ENCODE measurements around the gene IRS1. TPM values are rescaled to one million over a fixed set of nuclear protein-coding genes. Genes with fewer than 3 reads are reported as not detected.
A peak's percentile ranks its signal among the peaks of the same experiment; 100 is the strongest.

The IRS1 gene
- total RNA-seq, 1 donor from 2014 or later: 17.6 TPM

DNA sequence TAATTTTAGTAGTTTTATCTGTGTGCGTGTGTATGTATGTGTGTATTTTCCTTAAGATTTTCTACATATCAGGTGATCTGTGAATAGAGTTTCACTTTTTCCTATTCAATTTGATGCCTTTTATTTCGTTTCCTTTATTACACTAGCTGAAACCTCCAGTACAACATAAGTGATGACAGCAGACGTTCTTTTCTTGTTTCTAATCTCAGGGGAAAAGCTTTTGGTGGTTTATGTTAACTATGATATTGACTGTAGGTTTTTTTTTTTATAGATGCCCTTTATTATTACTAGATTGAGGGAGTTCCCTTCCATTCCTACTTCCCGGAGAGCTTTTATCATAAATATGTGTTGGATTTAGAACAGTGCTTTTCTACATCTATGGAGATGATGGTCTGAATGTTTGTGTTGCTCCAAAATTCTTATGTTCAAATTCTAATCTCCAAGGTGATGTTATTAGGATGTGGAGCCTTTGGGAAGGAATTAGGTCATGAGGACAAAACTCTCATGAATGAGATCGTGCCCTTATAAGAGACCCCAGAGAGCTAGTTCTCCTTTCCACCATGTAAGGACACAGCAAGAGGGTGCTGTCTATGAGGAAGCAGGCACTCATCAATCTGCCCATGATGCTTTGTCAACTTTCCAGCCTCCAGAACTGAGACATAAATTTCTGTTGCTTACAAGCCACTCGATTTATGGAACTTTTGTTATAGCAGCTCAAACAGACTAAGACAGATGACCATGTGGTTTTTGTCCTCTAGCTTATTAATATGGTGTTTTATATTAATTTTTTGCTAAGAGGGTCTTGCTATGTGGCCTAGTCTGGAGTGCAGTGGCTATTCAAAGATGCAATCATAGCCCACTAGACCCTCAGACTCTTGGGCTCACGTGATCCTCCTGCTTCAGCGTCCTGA lies 30.4 kb upstream of the IRS1 start:
- no peak for DNase-seq
- intact Hi-C loops (cut with DNase I): no loop called here
- ATAC-seq (ENCODE audit: poor library complexity): no peak

DNA sequence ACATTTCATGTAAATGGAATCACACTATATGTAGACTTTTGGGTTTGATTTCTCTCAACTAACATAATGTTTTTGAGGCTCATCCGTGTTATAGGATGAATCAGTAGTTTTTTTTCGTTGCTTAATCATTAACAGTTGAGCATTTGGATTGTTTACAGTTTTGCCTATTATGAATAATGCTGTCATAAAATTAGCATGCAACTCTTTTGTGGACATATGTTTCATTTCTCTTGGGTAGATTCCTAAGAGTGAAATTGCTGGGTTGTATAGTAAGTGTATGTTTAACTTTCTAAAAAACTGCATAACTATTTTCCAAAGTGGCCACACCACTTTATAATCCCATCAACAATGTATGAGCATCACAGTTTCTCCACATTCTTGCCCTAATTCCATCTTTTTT lies 28.6 kb upstream of the IRS1 start:
- no peak for DNase-seq
- no peak for ATAC-seq (ENCODE audit: poor library complexity)
- intact Hi-C loops (cut with DNase I): no loop called here

DNA sequence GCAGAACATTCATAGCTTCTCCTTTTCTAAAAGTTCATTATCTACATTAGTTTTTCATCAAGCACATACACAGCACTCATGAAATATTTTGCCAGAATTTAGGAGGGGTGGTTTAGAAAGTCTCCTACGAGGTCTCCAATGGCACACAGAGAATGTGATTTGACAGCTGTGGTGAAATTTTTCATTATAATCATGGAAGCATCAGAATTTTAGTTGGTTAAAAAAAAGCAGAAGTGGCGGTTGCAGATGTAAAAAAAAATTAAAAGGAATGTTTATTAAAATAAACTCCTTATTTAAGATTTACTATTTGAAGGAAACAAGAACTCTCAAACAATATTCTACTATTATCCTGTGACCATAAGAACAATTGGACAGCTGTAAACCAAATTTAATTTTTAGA lies 25.4 kb upstream of the IRS1 start:
- DNase-seq (no peak), ATAC-seq (ENCODE audit: poor library complexity) (no peak)
- intact Hi-C loops (cut with DNase I): no loop called here

DNA sequence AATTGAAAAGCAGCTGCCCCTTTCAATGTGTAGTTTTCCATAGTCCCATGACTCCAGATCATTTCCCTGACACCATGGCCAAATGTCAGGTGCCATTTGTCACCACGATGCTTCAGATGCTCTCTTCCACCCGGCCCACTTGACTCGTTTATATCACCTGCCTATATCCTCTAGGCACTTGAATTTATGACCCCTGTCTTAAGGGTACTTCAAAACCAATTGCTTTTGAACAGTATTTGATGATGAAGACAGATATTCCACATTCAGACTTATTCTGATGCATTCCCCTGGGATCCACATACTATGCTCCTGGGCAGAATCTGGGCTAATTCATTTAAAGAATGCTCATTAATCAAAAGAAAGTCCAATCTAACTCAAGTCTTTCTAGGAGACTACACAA lies 19.3 kb upstream of the IRS1 start:
- intact Hi-C loops (cut with DNase I): no loop called here
- DNase-seq (no peak), ATAC-seq (ENCODE audit: poor library complexity) (no peak)

DNA sequence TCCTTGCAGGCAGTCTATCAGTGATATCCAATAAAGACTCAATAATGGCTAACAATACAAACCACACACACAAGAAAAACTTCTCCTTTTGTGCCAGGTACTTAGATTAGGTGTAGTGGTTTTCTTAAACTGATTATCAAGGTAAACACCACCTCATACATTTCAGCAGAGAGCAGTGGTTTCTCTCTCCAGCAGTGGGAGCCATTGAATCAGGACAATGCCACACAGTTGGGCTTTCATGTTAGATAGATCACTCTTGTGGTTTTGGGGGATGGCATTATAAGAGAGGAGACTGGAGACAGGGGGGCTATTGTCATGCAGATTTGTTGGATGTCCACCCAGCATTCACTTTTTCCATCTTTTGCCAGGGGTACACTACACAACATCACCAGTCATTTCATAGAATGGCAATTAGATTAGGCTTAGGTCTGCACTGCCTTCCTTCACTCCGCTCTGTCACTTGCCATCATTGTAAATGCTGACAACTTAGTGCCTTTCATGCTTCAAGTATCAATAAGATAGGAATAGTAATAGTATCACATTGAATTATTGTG lies 13.6 kb upstream of the IRS1 start:
- DNase-seq: no peak
- ATAC-seq (ENCODE audit: poor library complexity): no peak
- intact Hi-C loops (cut with DNase I): no loop called here

DNA sequence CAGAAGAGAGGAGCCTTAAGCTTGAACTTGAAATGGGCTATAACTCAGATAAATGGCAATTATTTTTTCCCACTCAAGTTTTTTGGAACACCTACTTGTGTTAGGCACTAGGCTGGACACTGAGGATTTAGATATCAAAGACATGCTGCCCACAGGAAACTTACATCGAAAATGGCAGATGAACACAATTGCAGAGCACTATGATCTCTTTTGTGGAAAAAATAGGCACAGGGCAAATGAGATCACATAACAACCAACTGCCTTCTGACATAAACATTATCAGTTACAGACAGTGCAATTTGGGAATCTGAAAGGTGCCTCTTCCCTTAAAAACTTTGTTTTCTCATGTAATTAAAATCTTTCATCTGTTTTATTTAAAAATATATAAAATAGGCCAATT lies 3.8 kb upstream of the IRS1 start:
- intact Hi-C loops (cut with DNase I): loop anchor here (5.0 to 10.0 kb wide), 3 partner anchors 179 to 1139 kb away; no protein-coding TSS in a partner anchor
- no peak for DNase-seq
- no peak for ATAC-seq (ENCODE audit: poor library complexity)

DNA sequence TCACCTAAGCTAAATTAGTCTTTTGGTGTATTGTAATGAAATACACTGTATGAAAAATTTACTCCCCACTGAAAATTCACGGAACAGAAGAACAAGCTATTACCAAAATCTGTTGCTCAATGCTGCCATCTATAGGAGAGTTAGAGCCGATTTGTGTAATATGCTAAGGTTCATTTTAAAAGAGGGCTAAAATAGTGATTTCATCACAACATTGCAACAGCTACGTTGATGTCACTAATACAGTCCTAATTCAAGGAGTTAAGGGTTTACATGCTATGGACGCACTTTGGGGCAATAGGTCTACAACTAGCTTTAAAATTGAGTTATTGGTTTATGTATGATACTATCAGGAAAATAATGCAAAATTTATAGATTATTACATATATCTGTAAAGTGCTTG lies 3.0 kb upstream of the IRS1 start:
- DNase-seq: no peak
- no peak for ATAC-seq (ENCODE audit: poor library complexity)

DNA sequence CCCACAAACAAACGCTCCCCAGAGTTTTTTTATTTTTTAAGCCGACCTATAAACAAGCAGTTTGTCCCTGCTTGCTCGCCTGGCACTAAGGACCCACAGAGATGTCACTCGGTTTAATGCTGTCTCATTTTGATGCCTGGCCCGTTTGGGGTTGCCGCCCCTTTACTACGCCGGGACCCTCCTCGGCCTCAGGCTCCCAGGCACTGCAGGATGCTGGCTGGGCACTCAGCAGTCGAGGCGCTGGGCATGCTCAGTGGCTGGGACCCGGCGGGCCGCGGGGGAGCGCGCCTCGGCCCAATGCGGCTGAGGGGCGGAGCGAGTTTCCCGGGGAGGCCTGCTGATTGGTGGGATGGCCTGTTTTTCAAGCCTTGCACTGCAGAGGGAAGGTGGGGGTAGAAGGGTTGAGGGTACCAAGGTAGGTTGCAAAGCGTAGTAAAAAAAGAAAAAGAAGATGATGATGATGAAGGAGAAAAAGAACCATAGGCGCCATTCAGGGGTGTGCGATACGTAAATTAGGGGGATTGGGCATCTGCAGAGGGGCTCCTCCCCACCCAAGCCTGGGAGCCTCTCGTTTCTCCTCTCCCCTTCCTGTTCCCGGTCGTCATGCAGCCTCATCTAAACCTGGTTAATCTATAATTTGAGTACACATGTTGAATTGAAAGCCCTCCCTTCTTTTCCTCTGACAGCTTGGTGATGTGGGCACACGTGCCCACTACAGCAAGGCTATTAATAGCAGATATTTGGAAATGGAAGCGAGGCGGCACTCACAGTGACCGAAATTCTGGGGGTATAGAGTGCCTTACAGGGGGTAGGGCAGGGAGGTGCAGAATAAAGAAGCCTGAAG lies 1.5 kb upstream of the IRS1 start:
- DNase-seq (peak; percentile 88), ATAC-seq (ENCODE audit: poor library complexity) (peak; percentile 76)
- intact Hi-C loops (cut with DNase I): loop anchor here (5.0 to 10.0 kb wide), 3 partner anchors 181 to 1136 kb away; no protein-coding TSS in a partner anchor

More for the DNA sequence above, 3.0 kb upstream of the IRS1 start:
- intact Hi-C loops (cut with DNase I): loop anchor here (5.0 to 10.0 kb wide), 3 partner anchors 180 to 1138 kb away; no protein-coding TSS in a partner anchor

DNA sequence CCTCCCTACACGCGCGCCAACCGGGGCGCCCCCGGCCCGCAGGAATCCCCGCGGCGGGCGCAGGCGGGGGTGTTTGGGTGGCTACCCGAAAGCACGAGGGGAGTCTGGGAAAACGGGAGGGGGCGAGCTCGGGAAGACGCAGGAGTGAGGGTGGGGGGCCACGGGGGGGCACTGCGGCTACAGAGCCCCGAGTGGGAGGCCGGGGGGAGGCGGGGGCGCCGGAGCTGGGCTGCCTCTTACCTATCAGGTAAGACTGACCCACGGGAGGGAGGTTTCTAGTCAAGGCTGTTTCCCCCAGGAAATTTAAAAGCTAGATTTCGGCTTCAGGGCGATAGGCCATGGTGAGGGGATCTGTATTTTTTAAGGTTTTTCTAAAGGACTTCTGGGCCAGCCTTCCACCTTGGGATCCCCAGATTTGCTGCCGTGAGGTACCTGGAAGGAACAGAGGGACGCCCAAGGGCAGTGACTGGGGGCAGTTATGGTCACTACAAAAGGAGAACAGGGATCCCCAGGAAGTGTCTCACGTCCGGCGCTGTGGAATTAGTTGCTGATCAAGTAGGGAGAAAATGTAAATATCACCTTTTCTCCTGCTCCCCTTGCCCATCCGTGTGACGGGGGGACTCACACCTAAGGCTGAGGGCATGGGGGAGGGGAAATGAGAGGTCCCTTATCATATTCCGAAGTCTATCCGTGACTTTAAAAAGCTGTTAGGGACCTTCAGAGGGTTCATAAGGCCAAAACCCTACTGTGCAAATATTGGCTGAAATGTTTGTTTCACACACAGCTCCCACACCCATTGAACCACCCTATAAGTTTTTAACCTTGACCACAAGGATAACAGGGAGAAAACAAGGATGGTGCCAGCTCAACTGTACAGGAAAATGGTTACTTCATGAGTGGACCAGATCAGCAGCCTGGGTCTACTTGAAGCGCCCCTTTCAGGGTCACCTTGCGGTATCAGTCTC lies 638 bp upstream of the IRS1 start:
- ATAC-seq (ENCODE audit: poor library complexity) (no peak), DNase-seq (peak; percentile 61)
- intact Hi-C loops (cut with DNase I): loop anchor here (2.0 to 10.0 kb wide), 7 partner anchors 75 to 1135 kb away; no protein-coding TSS in a partner anchor

DNA sequence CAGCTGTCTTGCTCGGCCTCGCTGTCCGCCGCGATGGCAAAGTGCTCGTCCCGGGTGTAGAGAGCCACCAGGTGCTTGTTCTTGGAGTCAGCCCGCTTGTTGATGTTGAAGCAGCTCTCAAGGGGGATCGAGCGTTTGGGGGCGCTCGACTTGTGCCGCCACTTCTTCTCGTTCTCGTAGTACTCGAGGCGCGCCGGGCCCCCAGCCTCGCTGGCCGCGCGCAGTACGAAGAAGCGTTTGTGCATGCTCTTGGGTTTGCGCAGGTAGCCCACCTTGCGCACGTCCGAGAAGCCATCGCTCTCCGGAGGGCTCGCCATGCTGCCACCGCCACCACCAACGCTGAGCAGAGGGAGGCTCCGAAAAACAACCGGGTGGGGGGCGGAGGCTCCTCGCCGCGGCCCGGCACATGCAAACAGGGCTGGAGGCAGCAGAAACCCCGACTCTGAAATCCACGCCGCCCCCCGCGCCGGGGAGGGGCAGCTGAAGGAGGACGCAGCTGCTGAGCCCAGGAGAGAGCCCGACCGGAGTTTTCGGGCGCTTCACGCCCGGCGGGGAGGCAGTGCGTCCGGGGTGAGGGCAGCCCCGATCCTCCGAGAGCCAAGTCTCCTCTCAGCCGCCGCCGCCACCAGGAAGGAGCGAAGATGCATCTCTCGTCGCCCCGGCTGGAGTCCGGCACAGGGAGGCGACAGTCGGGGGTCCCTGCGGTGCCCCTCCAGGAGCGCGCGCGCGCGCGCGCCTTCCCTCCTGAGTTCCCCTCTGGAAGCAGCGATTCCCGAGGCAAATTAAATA lies 1.0 kb downstream of the IRS1 start:
- intact Hi-C loops (cut with DNase I): loop anchor here (2.0 to 10.0 kb wide), 4 partner anchors 74 to 912 kb away; no protein-coding TSS in a partner anchor
- DNase-seq (peak; percentile 63), ATAC-seq (ENCODE audit: poor library complexity) (peak; percentile 3)

DNA sequence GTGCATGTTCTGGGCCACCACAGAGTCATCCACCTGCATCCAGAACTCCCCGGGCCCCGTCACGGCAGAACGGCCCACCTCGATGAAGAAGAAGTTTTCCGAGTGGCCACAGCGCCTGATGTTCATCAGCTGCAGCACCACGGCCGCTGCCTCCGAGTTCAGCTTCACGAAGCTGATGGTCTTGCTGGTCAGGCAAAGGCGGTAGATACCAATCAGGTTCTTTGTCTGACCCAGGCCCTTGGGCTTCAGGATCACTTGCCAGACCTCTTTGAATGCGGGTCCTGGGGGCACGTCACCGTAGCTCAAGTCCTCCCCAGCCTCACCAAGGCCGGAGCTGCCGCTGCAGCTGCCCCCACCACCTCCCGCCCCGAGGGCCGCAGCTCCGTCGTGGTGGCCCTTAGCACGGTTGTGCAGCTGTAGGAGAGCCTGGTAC lies 1.6 kb downstream of the IRS1 start:
- intact Hi-C loops (cut with DNase I): loop anchor here (2.0 to 10.0 kb wide), 4 partner anchors 73 to 911 kb away; no protein-coding TSS in a partner anchor
- DNase-seq (peak; percentile 40), ATAC-seq (ENCODE audit: poor library complexity) (no peak)

DNA sequence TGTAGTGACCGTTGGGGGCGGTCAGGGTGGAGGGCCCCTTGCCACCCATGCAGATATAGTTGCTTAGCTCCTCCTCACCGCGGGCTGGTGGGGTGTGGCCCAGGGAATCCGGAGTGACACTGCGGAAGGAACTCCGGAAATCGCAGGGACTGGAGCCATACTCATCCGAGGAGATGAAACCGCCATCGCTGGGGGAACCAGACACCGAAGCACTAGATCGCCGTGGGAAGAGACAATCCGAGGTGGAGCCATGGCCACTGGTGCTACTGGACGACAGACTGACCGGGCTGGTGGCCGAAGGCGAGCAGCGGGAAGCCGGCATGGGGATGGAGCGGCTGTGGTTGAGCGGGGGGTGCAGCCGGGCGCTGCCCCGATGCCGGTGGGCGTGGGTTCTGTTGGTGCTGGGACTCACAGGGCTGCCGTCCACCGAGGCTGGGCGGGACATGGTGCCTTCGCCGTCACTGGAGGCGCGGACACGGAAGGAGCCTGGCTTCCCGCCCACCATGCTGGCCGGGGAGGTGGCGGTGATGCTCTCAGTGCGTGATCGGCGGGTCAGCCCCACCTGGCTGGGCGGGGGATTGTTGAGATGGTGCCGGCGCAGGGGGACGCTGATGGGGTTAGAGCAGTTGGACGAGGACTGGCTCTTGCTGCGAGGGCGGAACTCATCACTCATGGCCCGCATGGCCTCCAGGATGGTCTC lies 2.2 kb downstream of the IRS1 start:
- DNase-seq (peak; percentile 66), ATAC-seq (ENCODE audit: poor library complexity) (no peak)
- intact Hi-C loops (cut with DNase I): loop anchor here (10.0 kb wide), 3 partner anchors 73 to 353 kb away; no protein-coding TSS in a partner anchor

DNA sequence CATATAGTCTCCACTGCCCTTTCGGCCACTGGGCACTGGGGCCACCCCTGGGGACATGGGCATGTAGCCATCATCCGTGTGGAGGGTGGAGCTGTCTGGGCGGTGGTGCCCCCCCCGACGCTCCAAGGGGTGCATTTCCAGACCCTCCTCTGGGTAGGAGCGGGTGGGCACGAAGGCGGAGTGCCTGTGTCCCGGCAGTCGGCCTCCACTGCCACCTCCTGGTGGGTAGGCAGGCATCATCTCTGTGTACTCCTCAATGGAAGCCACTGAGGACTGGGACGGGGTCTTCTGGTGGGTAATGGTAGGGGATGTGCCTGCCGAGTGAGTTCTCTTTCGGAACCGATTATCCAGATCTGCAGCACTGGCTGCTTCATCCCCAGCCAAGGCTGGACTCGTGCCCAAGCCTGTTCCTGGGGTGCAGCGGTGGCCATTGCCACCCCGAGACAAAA lies 2.8 kb downstream of the IRS1 start:
- intact Hi-C loops (cut with DNase I): loop anchor here (10.0 kb wide), 3 partner anchors 72 to 352 kb away; no protein-coding TSS in a partner anchor
- peak; percentile 28 for ATAC-seq (ENCODE audit: poor library complexity)
- peak; percentile 62 for DNase-seq

DNA sequence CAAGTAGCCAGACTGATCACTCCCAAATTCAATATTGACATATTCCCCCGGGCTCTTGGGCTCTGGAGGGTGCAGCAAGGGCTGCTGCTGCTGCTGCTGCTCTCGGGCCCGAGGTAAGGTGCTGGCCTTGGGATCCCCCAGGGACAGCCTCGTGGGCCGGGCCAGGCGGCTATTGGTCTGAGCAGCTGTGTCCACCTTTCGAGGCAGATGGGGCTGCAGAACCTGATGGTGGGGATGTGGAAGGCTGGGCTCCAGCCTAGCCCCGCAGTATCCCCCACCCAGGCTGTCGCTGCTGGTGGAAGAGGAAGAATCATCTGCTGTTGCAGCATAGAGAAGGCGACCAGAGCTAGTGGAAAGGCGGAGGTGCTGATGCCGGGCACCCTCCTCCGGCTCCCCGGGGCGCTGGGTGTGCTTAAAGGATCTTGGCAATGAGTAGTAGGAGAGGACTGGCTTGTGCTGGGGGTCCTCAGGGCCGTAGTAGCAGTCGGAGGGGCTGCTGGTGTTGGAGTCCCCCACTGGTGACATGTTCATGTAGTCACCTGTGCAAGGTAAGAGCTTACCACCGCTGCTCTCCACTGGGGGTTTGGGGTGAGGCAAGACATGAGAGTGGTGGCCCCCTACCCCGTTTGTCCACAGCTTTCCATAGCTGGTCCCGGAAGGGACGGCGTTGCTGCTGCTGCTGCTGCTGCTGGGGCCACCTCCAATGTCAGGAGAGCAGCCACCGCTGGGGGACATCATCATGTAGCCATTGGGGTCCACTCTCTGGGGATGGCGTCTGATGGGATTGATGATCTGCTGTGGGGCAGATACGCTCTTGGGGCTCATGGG lies 3.4 kb downstream of the IRS1 start:
- no peak for ATAC-seq (ENCODE audit: poor library complexity)
- intact Hi-C loops (cut with DNase I): loop anchor here (10.0 kb wide), 3 partner anchors 71 to 351 kb away; no protein-coding TSS in a partner anchor
- peak; percentile 42 for DNase-seq

DNA sequence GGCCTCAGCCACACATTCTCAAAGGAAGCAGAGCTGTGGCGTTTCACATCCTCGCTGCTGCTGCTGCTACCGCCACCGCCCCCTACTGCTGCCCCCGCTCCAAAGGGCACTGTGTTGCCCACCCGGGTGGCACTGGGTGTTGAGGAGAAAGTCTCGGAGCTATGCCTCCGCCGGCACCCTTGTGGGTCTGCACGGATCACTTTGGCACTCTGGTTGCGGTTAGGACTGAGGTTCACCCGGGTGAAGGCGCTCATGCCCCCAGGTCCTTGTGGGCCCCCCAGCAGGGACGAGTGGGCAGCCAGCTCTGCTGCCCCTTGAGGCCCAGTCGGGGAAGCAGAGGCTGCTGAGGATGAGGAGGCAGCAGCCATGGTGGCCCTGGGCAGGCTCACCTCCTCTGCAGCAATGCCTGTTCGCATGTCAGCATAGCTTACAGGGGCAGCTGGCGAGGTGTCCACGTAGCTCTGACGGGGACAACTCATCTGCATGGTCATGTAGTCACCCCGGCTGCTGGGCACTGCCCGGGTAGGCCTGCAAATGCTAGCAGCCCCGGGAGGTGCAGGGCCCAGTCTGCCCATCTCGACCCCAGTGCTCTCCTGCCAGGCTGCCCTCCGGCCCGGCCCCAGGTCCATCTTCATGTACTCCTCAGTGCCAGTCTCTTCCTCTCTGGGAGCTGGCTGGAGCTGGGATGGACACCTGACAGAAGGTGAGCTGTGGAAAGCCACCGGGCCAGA lies 4.2 kb downstream of the IRS1 start:
- ATAC-seq (ENCODE audit: poor library complexity) (no peak), DNase-seq (peak; percentile 50)
- intact Hi-C loops (cut with DNase I): loop anchor here (10.0 kb wide), 3 partner anchors 71 to 351 kb away; no protein-coding TSS in a partner anchor
